ENCODE results near the gene ZNFX1.

Gene ZNFX1

DNA sequence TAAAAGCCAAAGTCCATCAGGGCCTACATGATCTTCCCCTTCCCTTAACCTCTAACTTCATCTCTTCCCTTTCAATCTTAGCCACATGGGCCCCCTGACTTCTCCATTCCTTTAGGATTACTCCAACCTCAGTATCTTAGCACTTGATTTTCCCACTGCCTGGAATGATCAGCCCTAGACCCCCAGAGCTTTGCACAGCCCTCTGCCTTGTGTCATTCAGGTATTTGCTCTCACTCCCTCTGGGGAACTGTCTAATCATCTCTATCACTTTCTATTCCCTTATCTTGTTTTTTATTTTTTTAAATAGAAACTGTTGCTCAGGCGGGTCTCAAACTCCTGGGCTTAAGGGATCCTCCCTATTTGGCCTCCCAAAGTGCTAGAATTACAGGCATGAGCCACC lies 13.3 kb upstream of the ZNFX1 start:
- no peak for DNase-seq

DNA sequence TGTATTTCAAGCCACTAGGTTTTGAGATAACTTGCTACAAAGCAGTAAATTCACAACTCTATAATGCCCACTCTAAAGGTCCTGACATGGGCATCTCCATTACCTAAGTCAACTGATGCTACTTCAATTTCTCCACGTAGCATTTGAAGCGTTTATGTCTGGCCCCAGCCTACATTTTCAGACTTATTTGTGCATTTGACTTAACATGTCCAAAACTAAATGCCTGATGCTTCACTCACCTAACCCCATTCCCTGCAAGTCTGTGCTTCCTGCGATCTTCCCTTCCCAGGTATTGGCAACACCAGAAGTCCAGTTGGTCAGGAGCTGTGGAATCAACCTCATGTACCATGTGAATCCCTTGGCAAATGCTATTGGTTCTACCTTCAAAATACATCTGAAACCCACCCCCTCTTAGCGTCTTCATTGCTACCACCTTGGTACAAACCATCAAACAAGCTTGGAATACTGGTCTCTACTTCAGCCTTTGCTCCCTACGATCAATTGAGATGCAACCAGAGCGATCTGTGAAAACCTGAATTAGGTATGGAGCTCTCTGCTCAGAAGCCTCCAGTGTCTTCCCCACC lies 12.8 kb upstream of the ZNFX1 start:
- DNase-seq, result no peak

DNA sequence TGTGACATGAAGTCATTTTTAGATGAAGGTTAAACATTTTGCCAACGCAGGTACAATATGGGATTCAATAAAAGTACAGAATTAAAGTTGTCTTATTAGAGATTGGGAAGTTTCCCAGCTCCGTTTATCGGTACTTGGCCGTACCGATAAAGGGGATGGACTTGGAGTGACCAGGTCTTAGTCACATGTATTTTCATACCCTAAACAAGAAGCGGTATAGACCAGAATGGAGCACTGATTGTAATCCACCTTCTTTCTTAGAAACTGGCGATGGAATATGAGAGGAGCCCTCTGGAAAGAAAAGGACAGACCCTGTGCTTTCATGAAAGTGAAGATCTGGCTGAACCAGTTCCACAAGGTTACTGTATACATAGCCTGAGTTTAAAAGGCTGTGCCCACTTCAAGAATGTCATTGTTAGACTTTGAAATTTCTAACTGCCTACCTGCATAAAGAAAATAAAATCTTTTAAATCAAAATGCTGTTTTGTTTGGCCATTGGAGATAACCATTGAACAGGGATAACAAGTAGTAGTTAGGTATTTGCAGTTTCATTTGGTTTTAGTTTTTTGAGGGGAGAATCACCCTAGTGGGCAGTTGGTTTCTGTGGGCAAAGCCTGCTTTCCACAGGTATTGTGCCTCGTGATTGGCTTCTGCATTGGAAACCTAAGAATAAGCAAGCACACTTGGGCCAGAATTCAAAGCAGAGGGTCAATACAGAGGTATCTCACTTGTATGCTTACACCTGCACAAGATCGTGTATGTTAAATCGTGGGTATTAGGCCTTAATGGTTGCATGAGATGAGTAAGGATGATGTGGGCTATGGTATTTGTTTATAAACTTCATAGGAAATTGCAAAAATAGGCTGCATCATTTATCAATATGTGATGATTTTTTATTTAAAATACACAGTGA lies 11.2 kb upstream of the ZNFX1 start:
- no peak for DNase-seq

DNA sequence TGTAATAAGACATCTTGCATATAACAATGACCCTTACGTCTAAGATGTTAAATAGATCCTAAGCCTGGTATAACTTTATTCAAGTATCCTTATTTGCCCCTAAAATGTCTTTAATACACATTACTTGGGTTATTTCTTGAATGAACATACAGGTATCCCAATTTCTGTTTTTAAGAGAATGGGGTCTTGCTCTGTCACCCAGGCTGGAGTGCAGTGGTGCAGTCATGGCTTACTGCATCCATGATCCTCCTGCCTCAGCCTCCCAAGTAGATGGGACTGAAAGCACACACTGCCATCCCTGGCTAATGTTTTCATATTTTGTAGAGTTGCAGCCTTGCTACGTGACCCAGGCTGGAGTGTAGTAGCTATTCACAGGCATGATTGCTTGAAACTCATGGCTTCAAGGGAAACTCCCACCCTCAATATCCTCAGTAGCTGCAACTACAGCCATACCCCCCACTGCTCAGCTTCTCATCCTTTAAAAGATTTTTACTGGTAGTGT lies 10.4 kb upstream of the ZNFX1 start:
- no peak for DNase-seq

DNA sequence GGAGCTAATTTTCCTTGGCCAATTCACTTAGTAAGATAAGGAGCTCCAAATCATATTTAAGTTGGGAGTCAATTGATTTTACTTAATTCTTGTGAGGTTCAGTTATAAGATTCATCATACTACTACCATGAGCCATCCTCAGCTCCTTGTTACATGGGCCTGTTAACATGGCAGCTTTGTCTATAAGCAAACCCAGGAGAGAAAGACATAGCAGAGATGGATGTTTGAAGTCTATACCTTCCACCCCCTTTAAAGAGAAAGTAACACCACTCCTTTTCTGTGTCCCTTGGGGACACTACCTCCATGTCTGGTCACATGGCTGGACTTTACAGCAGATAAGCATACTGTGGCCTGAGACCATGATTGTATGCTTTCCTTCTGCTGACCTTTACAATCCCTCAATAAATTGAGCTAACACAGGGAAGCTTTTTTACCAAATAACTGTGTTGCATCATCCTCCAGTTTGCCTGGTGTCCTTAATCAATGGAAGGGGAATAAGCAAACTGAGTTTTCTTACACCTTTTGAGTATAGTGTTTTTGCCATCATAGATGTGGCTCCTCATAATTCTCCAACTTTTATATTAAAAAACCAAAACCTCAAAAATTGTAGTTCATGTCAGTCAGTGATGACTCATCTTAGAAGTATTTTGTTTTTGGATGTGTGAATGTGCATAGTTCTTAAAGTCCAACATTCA lies 9.8 kb upstream of the ZNFX1 start:
- DNase-seq, result no peak

DNA sequence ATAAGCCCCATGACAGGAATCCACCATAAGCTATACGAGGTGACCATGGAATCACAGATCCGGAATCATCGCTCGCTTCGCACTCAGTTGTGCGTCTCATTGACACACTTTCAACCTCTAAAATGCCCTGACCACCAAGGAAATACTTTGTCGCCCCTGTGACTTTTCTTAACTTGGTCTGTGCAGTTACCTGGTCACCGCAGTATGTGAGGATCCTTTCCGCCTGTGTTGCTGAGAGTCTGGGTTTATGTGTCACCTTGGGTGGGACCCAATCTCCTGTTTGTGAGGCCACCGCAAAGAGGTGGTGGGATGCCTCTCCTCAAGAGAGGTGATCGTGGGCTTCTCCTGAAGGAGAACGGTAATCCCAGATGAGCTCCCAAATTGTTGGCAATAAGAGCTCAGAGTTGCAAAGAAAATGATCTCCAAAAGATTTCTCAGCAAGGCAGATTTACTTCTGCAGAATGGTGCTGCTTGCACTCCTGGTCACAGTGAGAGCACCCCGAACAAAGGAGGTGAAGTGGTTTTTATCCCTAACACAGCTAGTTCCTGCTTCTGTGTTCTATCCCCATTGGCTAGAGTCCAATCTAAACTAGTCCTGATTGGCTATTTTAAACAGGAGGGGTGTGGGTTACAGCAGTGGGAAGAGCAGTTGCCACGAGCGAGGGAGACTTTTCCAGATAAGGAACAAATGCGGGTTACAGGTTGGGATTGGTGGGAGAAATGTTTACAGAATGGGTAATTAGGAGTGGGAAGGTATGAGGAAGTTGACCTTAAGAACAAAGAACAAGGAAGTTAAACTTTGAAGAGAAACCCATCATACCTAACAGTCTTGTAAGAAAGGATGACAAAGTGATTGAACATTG lies 9.1 kb upstream of the ZNFX1 start:
- DNase-seq, result no peak

DNA sequence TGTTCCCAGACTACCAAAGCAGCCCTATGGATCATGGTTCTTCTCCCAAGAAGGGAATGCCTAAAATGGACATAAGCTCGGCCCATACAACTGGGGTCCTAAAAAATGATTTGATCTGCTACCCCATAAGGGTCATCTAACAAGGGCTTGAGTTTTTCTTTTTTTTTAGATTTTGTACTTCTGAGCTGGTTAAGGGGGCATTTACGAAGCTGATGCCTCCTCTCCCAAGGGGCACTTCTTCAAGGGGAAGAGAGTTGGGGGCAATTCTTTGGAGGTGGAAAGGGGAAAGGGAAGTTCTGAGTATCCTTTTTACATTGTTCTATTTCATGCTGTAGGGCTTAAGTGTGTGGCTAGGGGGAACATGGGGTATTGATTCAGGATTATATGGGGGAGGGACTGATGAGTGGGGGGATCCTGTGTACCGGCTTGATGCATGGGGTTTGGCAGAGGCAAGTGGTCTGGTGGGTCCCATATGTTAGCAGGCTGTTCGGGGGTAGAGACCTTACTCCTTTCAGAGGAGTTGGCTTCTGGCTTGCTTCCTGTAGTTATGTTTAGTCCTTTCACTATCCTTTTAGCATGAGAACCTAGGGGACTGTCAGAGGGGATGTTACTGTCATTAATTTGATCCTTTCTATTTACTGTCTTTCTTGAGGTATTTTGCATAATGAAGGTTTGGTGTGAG lies 8.1 kb upstream of the ZNFX1 start:
- no peak for DNase-seq

DNA sequence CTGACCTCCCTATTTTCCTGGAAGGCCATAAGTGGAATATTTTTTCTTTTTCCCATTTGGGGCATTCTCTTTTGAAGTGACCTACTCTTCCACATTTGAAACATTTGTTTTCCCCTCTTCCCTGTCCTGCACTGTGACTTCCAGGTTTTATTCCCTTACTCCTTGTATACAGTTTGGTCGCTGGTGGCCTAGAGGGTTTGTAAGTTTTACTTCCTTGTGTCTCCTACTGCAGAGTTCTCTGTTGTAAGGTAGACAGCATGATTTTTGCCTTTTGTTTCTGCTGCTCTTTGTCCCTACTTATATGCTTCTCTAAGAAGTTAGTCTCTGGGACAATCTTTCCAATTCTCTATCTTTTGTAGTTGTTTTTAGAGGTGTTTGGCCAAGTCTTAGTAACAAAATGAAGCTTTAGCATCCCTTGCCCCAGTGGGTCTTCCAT lies 7.4 kb upstream of the ZNFX1 start:
- no peak for DNase-seq

DNA sequence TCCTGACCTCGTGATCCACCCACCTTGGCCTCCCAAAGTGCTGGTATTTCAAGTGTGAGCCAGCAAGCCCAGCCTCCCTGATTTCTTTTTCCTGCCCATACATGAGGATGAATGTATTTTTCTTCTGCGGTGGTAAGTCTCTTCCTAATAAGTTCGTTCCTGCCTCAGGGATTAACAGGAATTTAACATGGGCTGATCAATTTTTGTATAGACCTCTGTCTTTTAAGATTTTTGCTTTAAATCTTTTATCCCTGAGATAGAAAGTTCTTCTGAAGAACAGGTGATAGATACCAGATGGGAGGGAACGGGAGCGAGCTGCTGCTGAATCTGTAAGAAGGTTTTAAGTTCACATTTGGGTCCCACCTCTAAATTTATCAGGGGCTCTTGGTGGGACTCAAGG lies 7.0 kb upstream of the ZNFX1 start:
- DNase-seq, result no peak

DNA sequence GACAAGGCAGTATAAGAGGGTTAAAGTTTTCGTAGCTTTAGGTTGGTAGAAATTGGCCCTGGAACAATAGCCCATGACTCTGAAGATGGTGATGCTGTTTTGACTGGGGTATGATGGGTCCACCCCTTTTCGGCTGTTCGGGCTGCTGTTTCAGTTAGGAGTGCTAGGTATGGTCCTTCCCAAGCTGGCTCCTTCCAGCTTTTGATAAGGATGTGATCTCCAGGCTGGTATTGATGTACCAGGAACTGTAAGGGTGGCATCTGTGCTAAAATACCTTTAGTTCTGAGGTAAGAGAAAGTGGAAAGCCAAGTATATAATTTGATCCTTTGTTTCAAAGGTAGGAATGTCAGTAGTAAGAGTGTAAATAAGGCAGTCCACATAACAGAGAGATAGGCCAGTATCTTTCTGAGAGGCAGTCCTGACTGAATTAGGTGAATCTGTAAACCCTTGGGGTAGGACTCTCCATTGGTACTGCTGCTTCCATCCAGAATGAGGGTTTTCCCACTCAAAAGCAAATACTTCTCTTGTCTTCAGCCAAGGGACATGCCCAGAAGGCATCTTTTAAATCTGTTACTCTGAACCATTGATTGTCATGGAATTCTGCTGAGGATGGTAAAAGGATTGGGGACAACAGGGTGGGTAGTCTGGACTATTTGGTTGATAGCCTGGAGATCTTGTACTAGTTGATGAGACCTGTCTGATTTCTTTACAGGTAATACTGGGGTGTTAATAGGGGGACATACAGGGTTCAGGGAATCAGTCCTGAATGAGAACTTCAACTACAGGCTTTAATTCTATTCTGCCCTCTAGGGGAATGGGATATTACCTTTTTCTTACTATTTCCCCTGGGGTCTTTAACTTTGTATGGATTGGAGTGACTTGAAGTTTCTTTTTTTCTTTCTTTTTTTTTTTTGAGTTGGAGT lies 6.1 kb upstream of the ZNFX1 start:
- no peak for DNase-seq

DNA sequence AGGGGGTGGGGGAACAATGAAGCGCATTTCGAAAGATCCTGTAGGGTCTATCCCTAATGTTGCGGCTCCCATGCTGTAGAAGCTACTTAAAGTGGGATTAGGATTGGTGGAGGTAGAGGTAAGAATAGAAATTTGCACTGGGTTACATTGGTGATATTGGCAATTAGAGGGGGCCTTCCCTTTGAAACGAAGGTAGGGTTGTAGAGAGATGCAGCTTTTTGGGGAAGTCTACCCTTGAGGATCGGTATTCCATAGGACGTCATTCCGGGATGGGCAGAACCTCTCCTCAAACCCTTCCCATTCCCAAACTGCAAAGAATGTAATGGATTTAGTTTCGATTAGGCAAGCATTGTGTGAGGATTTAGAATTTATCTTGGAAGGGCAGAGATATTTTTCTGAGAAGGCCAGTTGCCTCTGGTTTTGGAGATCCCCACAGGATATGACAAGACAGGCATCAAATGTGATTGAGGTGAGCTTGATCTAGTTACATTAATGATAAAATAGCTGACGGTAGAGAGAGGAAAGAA lies 5.4 kb upstream of the ZNFX1 start:
- no peak for DNase-seq

DNA sequence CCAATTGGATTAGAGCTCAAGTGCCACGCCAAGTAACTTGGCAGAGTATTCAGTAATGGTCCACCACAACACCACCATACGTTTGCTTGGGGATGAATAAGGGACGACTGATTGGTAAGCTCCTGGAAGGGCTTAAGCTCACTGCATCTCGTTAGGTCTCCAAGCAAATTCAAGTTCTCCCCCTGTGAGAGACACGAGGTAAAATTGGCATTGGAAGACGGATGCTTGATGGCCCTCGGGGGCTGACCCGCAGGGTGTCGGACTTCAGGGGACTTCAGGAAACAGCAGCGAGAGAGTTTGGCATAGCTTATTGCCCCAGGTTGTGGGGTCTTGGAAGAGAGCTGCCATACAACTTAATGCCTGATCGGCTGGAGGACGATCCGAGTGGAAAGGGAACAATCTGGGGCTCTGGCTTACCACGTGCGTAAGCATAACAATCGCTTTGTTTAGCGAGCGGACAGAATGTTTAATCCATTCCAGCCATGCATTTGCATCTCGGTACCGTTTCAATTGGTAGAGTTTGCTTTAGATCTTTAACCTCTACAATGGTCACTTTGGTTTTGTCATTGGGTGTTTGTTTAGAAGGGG lies 4.8 kb upstream of the ZNFX1 start:
- DNase-seq, result no peak

DNA sequence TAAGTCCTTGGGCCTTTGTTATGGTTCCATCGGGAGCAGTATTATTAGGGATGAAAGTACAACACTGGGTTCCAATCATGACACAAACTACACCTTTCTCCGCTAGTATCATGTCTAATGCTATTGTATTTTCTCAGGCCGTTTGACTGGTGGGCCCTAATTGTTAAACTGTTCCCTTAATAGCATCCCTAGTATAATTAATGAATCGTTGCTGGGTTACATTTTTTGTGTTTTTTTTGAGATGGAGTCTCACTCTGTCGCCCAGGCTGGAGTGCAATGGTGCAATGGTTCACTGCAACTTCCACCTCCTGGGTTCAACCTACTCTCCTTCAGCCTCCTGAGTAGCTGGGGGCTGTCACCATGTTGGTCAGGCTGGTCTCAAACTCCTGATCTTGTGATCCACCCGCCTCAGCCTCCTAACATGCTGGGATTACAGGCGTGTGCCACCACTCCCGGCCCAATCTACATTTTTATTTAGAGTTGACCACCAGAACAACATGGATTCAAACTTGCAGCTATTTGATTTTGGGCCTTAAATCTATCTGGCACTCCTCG lies 4.1 kb upstream of the ZNFX1 start:
- DNase-seq, result no peak

DNA sequence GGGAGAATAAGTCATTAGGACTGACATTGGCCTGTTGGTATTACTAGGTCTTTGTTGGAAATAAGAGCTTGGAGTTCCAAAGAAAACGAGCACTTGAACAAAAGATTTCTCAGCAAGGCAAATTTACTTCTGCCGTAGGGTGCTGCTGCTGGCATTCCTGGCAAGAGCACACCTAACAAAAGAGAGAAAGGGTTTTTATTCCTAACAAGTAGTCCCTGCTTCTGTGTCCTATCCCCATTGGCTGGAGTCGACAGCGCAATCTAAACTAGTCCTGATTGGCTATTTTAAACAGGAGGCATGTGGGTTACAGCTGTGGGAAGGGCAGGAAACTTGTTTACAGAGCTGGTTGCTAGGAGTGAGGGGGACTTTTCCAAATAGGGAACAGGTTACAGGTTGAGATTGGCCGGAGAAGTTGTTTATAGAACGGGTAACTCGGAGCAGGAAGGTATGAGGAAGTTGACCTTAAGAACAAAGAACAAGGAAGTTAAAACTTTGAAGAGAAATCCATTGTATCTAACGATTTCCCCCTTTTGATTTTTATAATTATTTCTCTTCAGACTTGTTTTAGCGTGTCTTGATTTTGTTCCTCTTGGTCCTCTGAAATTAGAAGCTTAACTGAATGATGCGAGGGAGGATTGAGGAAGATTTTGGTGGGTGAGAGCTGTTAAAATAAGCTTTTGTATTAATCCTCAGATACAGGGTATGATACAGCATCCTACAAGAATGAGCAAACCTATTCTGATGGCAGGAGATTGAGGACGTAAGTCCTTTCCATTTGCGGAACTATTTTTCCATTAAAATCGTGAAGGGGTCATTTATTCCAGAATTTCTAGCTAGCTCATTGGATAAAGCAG lies 3.4 kb upstream of the ZNFX1 start:
- DNase-seq, result no peak

DNA sequence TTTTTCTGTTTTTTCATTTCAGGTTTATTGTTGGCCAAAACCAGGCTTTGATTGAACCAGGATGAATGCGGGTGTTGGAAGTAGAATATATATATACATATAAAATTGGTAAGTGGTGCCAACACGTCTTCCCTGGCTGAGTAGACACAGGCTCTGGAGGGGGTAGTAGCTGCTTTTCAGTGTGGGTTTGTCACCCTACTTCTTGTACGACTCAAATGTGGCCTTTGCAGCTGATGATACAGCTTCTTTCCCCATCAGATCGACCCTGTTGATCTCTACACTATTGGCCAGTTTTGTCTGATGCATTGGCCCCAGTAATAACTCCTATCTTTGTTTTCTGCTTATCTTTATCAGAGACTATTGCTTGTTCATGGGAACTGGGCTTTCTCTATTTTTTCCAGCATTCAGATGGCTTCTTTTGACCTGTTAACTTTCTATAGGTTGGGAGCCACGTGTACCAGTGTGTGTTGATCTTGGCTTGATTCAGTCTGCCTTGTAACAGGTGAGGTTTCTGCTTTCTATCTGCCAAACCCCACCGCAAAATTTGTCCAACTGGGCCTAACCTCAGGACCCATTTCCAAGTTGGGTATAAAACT lies 2.7 kb upstream of the ZNFX1 start:
- no peak for DNase-seq

DNA sequence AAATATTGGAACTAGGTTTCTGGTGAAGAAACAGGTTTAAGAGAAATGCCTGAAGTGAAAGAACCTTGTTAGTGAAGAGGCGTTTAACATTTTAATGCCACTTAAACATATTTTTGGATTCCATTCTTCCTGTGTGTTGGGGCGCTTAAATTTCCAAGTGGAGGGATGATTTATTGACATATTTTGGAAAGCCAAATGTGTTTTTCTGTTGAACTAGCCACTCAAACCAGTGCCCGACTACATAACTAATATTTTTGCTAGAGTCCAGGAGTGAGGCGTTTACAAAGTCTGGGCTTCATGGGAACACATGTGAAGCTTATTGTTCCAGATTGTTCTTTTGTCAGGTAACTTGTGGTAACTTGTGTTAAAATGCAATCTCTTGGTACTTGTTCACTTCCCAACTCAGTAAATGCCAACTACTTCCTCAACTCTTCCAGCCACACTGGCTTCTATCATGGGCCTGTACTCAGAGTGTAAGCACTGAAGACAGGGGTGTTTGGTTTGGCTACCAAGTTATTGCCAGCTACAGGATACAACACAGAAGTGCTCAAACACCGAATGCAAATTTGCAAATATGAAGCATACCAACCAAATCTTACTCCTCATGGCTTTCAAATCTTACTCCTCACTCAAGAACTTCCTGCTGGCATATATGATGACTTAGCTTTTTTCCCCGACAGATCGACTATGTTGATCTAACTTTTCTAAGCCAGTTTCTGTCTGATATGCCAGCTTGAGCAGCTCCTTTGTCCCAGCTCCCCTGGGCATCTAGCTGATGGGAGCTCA lies 2.0 kb upstream of the ZNFX1 start:
- no peak for DNase-seq

DNA sequence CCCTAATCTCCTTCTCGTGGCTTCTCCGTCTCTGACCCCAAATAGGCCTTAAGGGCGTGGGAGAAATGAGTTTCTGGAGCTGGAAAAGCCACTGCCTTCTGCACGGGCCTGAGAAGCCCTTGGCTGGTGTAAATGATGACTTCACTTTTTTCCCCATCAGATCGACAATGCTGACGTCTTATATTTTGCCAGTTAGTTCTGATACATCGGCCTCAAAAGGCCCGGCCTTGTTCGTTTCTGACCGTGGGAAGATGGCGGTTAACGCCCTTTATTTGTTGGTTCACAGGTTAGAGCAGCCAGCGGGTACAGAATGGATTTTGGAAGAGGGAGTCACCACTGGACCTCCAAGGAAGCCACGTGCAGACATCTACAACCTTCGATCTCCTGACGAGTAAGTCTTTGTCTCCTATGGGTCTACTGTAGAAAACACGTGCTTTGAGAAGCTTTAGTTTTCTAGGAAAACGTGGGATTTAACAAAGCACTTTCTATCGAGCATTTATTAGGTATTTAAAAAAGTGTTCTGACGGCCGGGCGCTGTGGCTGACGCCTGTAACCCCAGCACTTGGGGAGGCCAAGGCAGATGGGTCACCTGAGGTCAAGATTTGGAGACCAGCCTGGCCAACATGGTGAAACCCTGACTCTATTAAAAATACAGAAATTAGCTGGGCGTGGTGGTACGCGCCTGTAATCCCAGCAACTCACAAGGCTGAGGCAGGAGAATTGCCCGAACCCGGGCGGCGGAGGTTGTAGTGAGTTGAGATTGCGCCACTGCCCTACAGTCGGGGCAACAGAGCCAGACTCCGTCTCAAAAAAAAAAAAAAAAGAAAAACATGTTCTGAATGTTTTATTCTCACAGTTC lies 1.2 kb upstream of the ZNFX1 start:
- DNase-seq, result no peak

All from NCI-H2171 treated with DMSO at 0.1 percent for 48 hours (cell line).